ENCODE measurements around the gene MED26.

DNA sequence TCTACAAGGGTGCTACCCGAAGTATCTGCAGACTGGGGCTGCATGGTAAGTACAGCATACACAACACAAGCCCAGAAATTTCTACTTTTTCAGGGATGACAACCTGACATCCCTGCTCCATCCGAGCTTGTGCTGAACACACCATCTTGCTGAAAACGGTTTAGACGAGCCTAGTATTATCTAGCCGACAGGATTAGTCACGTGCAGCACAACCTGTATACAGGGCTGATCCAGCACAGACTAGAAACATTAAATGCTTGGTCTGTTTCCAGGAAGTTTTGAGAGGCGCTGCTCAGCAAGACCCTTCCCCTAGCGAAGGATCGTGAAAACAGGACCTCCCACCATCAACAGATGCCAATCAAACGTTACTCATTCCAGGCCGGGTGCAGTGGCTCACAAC, 27.7 kb upstream of the MED26 start:
- TF ChIP-seq EZH2 (IDR thresholded peaks at IDR 0.05; ENCODE audit: borderline replicate concordance) = no peak
- no peak for TF ChIP-seq EZH2phosphoT487 (IDR thresholded peaks at IDR 0.05; ENCODE audit: low read depth, severe bottlenecking, unreplicated experiment)
- no peak for TF ChIP-seq CTCF (IDR thresholded peaks at IDR 0.05; ENCODE audit: poor library complexity)

Measured in hepatocyte (in vitro differentiated cells).